Parathyroid adenoma (tissue), 2 donors: Measurements from ENCODE around the gene CYSTM1.

Experiments
- H2AFZ ChIP-seq: fragments of 300-600 bp; sonication (generic); one replicate; pipeline ENCODE4 v1.7.0; 2017; ENCODE audit warnings: antibody characterized with exemption, mild to moderate bottlenecking
- H3K27ac ChIP-seq: fragments of 300-600 bp; sonication (generic); one replicate; pipeline ENCODE4 v1.7.0; 2017
- H3K27me3 ChIP-seq: fragments of 300-600 bp; sonication (generic); one replicate; pipeline ENCODE4 v1.7.0; 2017; ENCODE audit warnings: low read length; ENCODE audit not compliant: control insufficient read depth, insufficient read depth
- H3K36me3 ChIP-seq: fragments of 300-600 bp; sonication (generic); one replicate; pipeline ENCODE4 v1.7.0; 2017; ENCODE audit warnings: low read length; ENCODE audit not compliant: control insufficient read depth, insufficient read depth
- H3K4me1 ChIP-seq: fragments of 300-600 bp; sonication (generic); one replicate; pipeline ENCODE4 v1.7.0; 2017; ENCODE audit warnings: control low read depth
- H3K4me2 ChIP-seq: fragments of 300-600 bp; sonication (generic); one replicate; pipeline ENCODE4 v1.7.0; 2017; ENCODE audit warnings: low read length
- H3K4me3 ChIP-seq: fragments of 300-600 bp; sonication (generic); one replicate; pipeline ENCODE4 v1.7.0; 2017; ENCODE audit warnings: low read depth, low read length
- H3K79me2 ChIP-seq: fragments of 300-600 bp; sonication (generic); one replicate; pipeline ENCODE4 v1.7.0; 2017; ENCODE audit warnings: control low read depth
- H3K9ac ChIP-seq: fragments of 300-600 bp; sonication (generic); one replicate; pipeline ENCODE4 v1.7.0; 2017; ENCODE audit warnings: mild to moderate bottlenecking
- H3K9me3 ChIP-seq: fragments of 300-600 bp; sonication (generic); one replicate; pipeline ENCODE4 v1.7.0; 2017; ENCODE audit warnings: low read length; ENCODE audit not compliant: control insufficient read depth
- TF ChIP-seq, protein P1 (sequence below): fragments of 300-600 bp; sonication (generic); IDR thresholded peaks from one replicate; pipeline ENCODE4 v1.7.0; 2017; ENCODE audit warnings: antibody characterized with exemption, mild to moderate bottlenecking
- donor health status: primary hyperparathyroidism.

The CYSTM1 gene

GRCh38 chr5:140252470-140253126, 77.6 kb downstream of the CYSTM1 start:
- Histone ChIP-seq H3K9me3 (no peaks in the 10 kb centered on the region), H3K27me3 (no peaks in the 10 kb centered on the region), H3K9ac (no peak overlapping the region), H3K4me1 (no peaks in the 10 kb centered on the region), H3K4me2 (no peak overlapping the region), H3K79me2 (peaks cover 27% of the 10 kb centered on the region), H3K4me3 (no peak overlapping the region), H2AFZ (no peak overlapping the region), H3K27ac (no peak overlapping the region), H3K36me3 (no peaks in the 10 kb centered on the region)
- TF ChIP-seq, protein P1, sequence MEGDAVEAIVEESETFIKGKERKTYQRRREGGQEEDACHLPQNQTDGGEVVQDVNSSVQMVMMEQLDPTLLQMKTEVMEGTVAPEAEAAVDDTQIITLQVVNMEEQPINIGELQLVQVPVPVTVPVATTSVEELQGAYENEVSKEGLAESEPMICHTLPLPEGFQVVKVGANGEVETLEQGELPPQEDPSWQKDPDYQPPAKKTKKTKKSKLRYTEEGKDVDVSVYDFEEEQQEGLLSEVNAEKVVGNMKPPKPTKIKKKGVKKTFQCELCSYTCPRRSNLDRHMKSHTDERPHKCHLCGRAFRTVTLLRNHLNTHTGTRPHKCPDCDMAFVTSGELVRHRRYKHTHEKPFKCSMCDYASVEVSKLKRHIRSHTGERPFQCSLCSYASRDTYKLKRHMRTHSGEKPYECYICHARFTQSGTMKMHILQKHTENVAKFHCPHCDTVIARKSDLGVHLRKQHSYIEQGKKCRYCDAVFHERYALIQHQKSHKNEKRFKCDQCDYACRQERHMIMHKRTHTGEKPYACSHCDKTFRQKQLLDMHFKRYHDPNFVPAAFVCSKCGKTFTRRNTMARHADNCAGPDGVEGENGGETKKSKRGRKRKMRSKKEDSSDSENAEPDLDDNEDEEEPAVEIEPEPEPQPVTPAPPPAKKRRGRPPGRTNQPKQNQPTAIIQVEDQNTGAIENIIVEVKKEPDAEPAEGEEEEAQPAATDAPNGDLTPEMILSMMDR, result no peak

GRCh38 chr5:140253985-140254384, 79.0 kb downstream of the CYSTM1 start:
- Histone ChIP-seq H3K9me3 (no peaks in the 10 kb centered on the region), H3K4me1 (no peaks in the 10 kb centered on the region), H3K79me2 (peaks cover 32% of the 10 kb centered on the region), H3K36me3 (no peaks in the 10 kb centered on the region), H2AFZ (no peak overlapping the region), H3K4me3 (no peak overlapping the region), H3K27ac (no peak overlapping the region), H3K27me3 (no peaks in the 10 kb centered on the region), H3K9ac (no peak overlapping the region), H3K4me2 (no peak overlapping the region)
- TF ChIP-seq, protein P1, result no peak

GRCh38 chr5:140255460-140256157, 80.6 kb downstream of the CYSTM1 start:
- Histone ChIP-seq H3K9ac (no peak overlapping the region), H3K9me3 (no peaks in the 10 kb centered on the region), H3K4me1 (no peaks in the 10 kb centered on the region), H3K79me2 (peaks cover 40% of the 10 kb centered on the region), H3K27me3 (no peaks in the 10 kb centered on the region), H3K4me3 (no peak overlapping the region), H3K36me3 (no peaks in the 10 kb centered on the region), H3K4me2 (no peak overlapping the region), H3K27ac (no peak overlapping the region), H2AFZ (no peak overlapping the region)
- TF ChIP-seq, protein P1, result no peak

GRCh38 chr5:140256726-140257125, 81.7 kb downstream of the CYSTM1 start:
- no peak overlapping the region for H3K4me3 ChIP-seq
- H3K27me3 ChIP-seq, result no peaks in the 10 kb centered on the region
- H2AFZ ChIP-seq, result no peak overlapping the region
- H3K36me3 ChIP-seq, result no peaks in the 10 kb centered on the region
- H3K79me2 ChIP-seq, result peaks cover 42% of the 10 kb centered on the region
- TF ChIP-seq, protein P1, result no peak
- no peaks in the 10 kb centered on the region for H3K9me3 ChIP-seq
- no peak overlapping the region for H3K4me2 ChIP-seq
- H3K9ac ChIP-seq, result no peak overlapping the region
- peaks cover 2% of the 10 kb centered on the region for H3K4me1 ChIP-seq
- no peak overlapping the region for H3K27ac ChIP-seq
